Calu3 (cell line): ENCODE results near the gene DLX1. TPM values are rescaled to one million over a fixed set of nuclear protein-coding genes. Genes with fewer than 3 reads are reported as not detected.
A peak's percentile ranks its signal among the peaks of the same experiment; 100 is the strongest.

Experiments
- BruUV-seq: library from RNA; stranded (reverse); fragments of 400-500 nt; replicated peaks from 2 replicates; lab custom pipeline; 2021; lab: Mats Ljungman, UMichigan
- CTCF ChIA-PET: fragments of 300-600 bp; sonication (Branson Sonifier 250); formaldehyde crosslinking; loops from one replicate; lab custom pipeline; 2022; ENCODE audit warnings: antibody characterized with exemption; lab: Charles Lee
- DNase-seq: peaks from one replicate; pipeline ENCODE4 v3.0.0; 2022
- H3K27ac Mint-ChIP-seq: one replicate; pipeline ENCODE4 v1.8.0; 2022; ENCODE audit warnings: mixed read lengths; ENCODE audit not compliant: unreplicated experiment
- H3K27me3 Mint-ChIP-seq: one replicate; pipeline ENCODE4 v1.8.0; 2022; ENCODE audit warnings: mixed read lengths; ENCODE audit not compliant: unreplicated experiment
- H3K36me3 Mint-ChIP-seq: one replicate; pipeline ENCODE4 v1.8.0; 2022; ENCODE audit warnings: mild to moderate bottlenecking, moderate library complexity, mixed read lengths; ENCODE audit not compliant: insufficient read depth, unreplicated experiment
- H3K4me1 Mint-ChIP-seq: one replicate; pipeline ENCODE4 v1.8.0; 2022; ENCODE audit warnings: mild to moderate bottlenecking, low read depth, mixed read lengths; ENCODE audit not compliant: unreplicated experiment
- H3K4me3 Mint-ChIP-seq: one replicate; pipeline ENCODE4 v1.8.0; 2022; ENCODE audit warnings: mild to moderate bottlenecking, low read depth, moderate library complexity, mixed read lengths; ENCODE audit not compliant: unreplicated experiment
- H3K9me3 Mint-ChIP-seq: one replicate; pipeline ENCODE4 v1.8.0; 2022; ENCODE audit warnings: low read depth, mixed read lengths; ENCODE audit not compliant: unreplicated experiment
- intact Hi-C: fragments of 100-400 bp; cut with micrococcal nuclease; formaldehyde crosslinking; loops from one replicate; pipeline ENCODE4 v1.10.0; 2022; ENCODE audit not compliant: unreplicated experiment
- total RNA-seq: library from RNA; stranded (reverse); gene quantifications from 2 replicates; pipeline ENCODE4 v1.2.3, GENCODE V29; 2022
- TF ChIP-seq, protein P1 (sequence below): fragments of 200-600 bp; IDR thresholded peaks from one replicate; pipeline ENCODE4 v1.8.0; 2022; ENCODE audit warnings: antibody characterized with exemption; ENCODE audit not compliant: unreplicated experiment

DLX1 gene
- total RNA-seq, 1 experiment from 2014 or later = not detected

DNA sequence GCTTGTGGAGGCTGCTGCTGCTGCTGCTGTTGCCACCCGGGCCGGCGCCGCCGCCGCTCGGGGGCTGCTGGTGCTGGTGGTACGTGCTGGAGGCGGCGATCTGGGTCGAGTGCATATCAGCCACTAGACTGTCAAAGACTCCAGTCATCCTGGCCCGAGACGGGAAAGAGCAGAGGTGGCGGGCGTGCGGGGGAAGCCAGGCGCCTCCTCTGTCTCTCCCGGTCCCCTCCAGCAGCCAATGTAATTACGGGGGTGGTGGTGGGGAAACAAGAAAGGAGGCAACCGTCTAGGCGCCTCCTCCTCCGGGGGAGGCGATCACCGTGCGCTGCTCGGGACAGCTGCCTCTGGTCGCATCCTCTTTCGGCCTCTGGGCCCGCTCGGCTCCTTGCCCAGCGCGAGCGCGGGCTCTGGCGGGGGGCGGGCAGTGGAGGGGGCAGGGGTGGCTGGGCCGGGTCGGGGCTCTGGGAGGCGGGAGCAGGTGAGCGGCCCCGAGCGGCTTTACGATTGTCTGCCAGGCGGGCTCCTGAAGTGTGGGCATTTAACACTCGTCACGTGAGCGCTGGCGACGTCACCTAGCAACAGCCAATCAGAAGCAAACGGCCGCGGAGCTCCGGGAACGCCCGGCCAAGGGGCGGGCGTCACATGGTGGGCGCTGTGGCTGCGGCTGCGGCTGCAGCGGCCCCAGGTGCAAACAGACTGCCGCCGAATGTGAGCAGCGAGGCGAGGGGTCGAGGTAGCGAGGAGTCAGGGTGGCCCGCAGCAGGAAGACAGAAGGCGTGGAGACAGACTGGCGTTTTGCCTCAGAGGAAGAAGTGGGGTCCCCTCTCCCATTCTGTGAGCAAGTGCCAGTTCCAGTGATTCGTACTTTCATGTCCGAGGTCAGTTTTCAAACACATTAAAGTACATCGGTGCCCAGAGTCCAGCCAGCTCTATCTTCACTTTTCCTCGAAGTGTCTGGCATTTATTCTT, 17.4 kb downstream of the DLX1 start, which contains the start of gene DLX2:
Gene DLX2 (minus strand): TSS at position 510 of the 969 bp plus-strand sequence. CDS start 362 bp downstream, at position 148.
- Mint-ChIP-seq H3K36me3 (peaks cover 24% of the 10 kb centered on the region), H3K9me3 (no peaks in the 10 kb centered on the region), H3K4me3 (peak within 1 kb of the TSS; percentile 98), H3K27ac (peak within 1 kb of the TSS; percentile 83), H3K4me1 (peaks cover 39% of the 10 kb centered on the region), H3K27me3 (peaks cover 64% of the 10 kb centered on the region)
- intact Hi-C loops = loop anchor here (1.0 to 10.0 kb wide), 5 partner anchors 98 to 530 kb away; partner anchors contain the start of genes HAT1 and SLC25A12
- CTCF ChIA-PET = interaction anchor here (0.6 to 1.2 kb wide), 4 partner anchors 15 to 399 kb away, joined by 3 to 5 read pairs (median 4); no protein-coding TSS in a partner anchor
- BruUV-seq = no TSS peak
- peak; percentile 79 for DNase-seq
- TF ChIP-seq, protein P1, sequence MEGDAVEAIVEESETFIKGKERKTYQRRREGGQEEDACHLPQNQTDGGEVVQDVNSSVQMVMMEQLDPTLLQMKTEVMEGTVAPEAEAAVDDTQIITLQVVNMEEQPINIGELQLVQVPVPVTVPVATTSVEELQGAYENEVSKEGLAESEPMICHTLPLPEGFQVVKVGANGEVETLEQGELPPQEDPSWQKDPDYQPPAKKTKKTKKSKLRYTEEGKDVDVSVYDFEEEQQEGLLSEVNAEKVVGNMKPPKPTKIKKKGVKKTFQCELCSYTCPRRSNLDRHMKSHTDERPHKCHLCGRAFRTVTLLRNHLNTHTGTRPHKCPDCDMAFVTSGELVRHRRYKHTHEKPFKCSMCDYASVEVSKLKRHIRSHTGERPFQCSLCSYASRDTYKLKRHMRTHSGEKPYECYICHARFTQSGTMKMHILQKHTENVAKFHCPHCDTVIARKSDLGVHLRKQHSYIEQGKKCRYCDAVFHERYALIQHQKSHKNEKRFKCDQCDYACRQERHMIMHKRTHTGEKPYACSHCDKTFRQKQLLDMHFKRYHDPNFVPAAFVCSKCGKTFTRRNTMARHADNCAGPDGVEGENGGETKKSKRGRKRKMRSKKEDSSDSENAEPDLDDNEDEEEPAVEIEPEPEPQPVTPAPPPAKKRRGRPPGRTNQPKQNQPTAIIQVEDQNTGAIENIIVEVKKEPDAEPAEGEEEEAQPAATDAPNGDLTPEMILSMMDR = no peak

DNA sequence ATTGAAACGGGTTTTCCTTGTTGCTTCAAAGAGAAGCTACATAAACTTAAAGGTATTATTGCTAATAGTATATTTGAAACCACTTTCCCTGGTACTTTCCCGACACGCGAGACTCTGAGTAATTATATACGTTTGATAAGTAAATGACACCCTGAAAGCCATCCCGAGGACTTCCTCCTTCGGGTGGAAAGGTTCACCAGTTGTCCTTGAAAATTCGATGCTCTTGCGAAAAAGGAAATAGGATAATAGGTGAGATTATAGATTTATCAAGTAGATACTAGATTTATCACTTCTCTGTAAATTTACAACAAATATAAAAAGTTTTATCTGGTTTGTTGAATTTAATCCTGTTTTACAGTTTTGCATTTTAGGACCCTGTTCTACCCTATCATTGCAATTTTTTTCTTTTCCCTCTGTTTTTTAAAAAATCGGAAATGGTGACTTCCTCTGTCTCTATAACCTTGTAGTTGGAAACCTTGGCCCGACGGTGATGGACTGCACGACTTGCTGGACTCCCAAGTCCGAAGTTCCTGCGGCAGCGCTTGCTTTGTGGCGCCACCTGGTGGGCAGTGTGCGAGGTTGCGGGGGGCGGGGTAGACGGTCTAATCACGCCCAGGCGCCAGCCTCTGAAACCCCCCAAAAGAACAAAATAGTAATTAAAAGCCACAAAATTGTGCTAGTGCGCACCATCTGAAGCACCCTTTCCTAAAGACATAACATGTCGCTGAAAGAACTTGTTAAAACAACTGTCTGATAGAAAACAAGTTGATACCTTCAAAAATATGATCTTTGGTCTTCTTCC, 18.4 kb downstream of the DLX1 start:
- CTCF ChIA-PET = interaction anchor here (1.1 kb wide), 1 partner anchor 400 kb away, joined by 5 read pairs; no protein-coding TSS in a partner anchor
- Mint-ChIP-seq H3K4me3 (peak overlapping the region; percentile 98), H3K36me3 (peaks cover 24% of the 10 kb centered on the region), H3K27me3 (peaks cover 64% of the 10 kb centered on the region), H3K27ac (peak overlapping the region; percentile 38), H3K4me1 (peaks cover 33% of the 10 kb centered on the region), H3K9me3 (no peaks in the 10 kb centered on the region)
- intact Hi-C loops = loop anchor here (1.0 to 10.0 kb wide), 5 partner anchors 99 to 531 kb away; partner anchors contain the start of genes HAT1 and SLC25A12
- TF ChIP-seq, protein P1 = peak; percentile 89
- peak; percentile 92 for DNase-seq
- BruUV-seq = no TSS peak

DNA sequence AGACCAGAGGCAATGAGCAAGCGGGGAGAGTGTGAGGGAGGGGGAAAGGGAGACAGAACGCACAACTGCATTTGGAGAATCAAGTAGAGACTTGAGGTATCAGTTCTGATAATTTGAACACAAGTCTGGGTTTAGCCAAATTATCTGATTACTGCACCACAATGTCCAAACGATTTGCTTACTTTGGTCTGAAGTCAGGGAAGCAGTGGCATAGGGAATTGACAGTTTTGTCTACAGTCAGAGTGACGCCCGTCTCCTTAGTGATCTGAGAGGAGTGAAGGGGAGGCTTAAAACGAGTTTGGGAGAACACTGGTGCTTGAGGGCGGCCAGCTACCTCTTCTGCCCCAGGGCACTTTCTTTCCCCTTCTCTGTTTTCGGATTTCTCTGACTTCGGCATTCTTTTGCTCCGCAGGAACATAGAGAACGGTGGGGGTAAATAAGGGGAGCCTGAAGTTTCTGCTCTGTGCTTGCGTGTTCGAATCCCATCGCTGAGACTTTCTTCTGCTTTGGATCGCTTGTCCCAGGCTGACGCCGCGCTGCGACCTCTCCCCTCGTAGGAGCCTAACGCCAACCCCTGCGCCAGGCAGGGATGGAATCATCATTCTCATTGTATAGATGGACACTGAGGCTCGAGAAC, 20.3 kb downstream of the DLX1 start:
- Mint-ChIP-seq H3K9me3 (no peaks in the 10 kb centered on the region), H3K27me3 (peaks cover 46% of the 10 kb centered on the region), H3K4me1 (peaks cover 30% of the 10 kb centered on the region), H3K36me3 (peaks cover 24% of the 10 kb centered on the region), H3K27ac (no peak overlapping the region), H3K4me3 (peak overlapping the region; percentile 63)
- TF ChIP-seq, protein P1 = no peak
- intact Hi-C loops = loop anchor here (2.0 to 10.0 kb wide), 3 partner anchors 101 to 295 kb away; partner anchors contain the start of gene HAT1
- no TSS peak for BruUV-seq
- CTCF ChIA-PET = interaction anchor here (1.0 to 1.6 kb wide), 3 partner anchors 22 to 402 kb away, joined by 3 to 10 read pairs (median 6); no protein-coding TSS in a partner anchor
- no peak for DNase-seq
